ENCODE measurements around the gene AURKAIP1.

- TF ChIP-seq PKNOX1 (IDR thresholded peaks at IDR 0.05) (no peak), ARNT (IDR thresholded peaks at IDR 0.05) (no peak), CTBP1 (IDR thresholded peaks at IDR 0.05; ENCODE audit: borderline replicate concordance) (no peak)
Measured at GRCh38 chr1:1347026-1347595, 27.9 kb downstream of the AURKAIP1 start.

Measured in HEK293T (cell line).